SK-N-SH (cell line): ENCODE measurements around the gene ZG16B. TPM values are rescaled to one million over a fixed set of nuclear protein-coding genes. Genes with fewer than 3 reads are reported as not detected.

ENCODE experiments used
- CTCF ChIA-PET: fragments of 300-600, 350-600 bp; formaldehyde crosslinking; extraction: SDS; loops from one replicate; lab custom pipeline; 2021; lab: Yijun Ruan, JAX
- POLR2A ChIA-PET: fragments of 350-600 bp; sonication (Branson Sonifier 250); formaldehyde crosslinking; extraction: SDS; loops from one replicate; lab custom pipeline; 2020; ENCODE audit warnings: antibody characterized with exemption, inconsistent platforms; lab: Yijun Ruan, JAX
- DNase-seq: peaks from one replicate; pipeline ENCODE4 v3.0.0; 2012
- H2AFZ ChIP-seq: fragments of 200-600 bp; sonication (generic); 2 replicates; pipeline ENCODE4 v1.8.1; 2016; ENCODE audit warnings: antibody characterized with exemption, mild to moderate bottlenecking, low read depth
- H3F3A ChIP-seq: fragments of 200-600 bp; sonication (generic); replicated peaks from 2 replicates; pipeline ENCODE3; 2016; ENCODE audit warnings: antibody characterized with exemption, mild to moderate bottlenecking; ENCODE audit not compliant: insufficient read depth
- H3K27ac ChIP-seq, 2 experiments: fragments of 200-500 bp in 1 of 2; fragments of 200-600 bp in 1 of 2; sonication (Bioruptor generic) in 1 of 2; sonication (generic), shearing (Covaris generic) in 1 of 2; 2 replicates each; pipeline versions ENCODE4 v1.5.1 to v1.6.1; 2014 to 2016; ENCODE audit warnings: low read depth in 2 of 2, inconsistent platforms in 1 of 2, low read length in 1 of 2, mild to moderate bottlenecking in 1 of 2, mixed read lengths in 1 of 2
- H3K27me3 ChIP-seq: fragments of 200-600 bp; sonication (generic), shearing (Covaris generic); 2 replicates; pipeline ENCODE4 v1.6.1; 2016; ENCODE audit warnings: mixed run types; ENCODE audit not compliant: insufficient read depth
- H3K36me3 ChIP-seq, 2 experiments: fragments of 200-500 bp in 1 of 2; fragments of 200-600 bp in 1 of 2; sonication (Bioruptor generic) in 1 of 2; sonication (generic) in 1 of 2; replicated peaks in 1 of 2; 2 replicates each; pipeline versions ENCODE3 to v1.5.1; 2014 to 2016; ENCODE audit warnings: low read length in 1 of 2, mild to moderate bottlenecking in 1 of 2; ENCODE audit not compliant: insufficient read depth in 2 of 2, control insufficient read depth in 1 of 2
- H3K4me1 ChIP-seq, 2 experiments: fragments of 200-500 bp in 1 of 2; fragments of 200-600 bp in 1 of 2; sonication (Bioruptor generic) in 1 of 2; sonication (generic), shearing (Covaris generic) in 1 of 2; 2 replicates each; pipeline versions ENCODE4 v1.5.1 to v1.6.1; 2014 to 2016; ENCODE audit warnings: low read depth in 1 of 2, low read length in 1 of 2, mixed run types in 1 of 2; ENCODE audit not compliant: insufficient read depth in 2 of 2, control insufficient read depth in 1 of 2
- H3K4me2 ChIP-seq: fragments of 200-600 bp; sonication (generic), shearing (Covaris generic); 2 replicates; pipeline ENCODE4 v1.6.1; 2017; ENCODE audit warnings: mixed run types
- H3K4me3 ChIP-seq, 2 experiments: fragments of 200-500 bp in 1 of 2; fragments of 200-600 bp in 1 of 2; sonication (Bioruptor generic) in 1 of 2; sonication (generic), shearing (Covaris generic) in 1 of 2; 2 replicates each; pipeline versions ENCODE4 v1.5.1 to v1.8.1; 2014 to 2016; ENCODE audit warnings: low read depth in 2 of 2, inconsistent platforms in 1 of 2, low read length in 1 of 2, mild to moderate bottlenecking in 1 of 2, mixed read lengths in 1 of 2, moderate library complexity in 1 of 2
- H3K79me2 ChIP-seq: fragments of 200-600 bp; sonication (generic); 2 replicates; pipeline ENCODE4 v1.8.1; 2017; ENCODE audit warnings: mild to moderate bottlenecking; ENCODE audit not compliant: insufficient read depth
- H3K9ac ChIP-seq: fragments of 200-600 bp; sonication (generic); 2 replicates; pipeline ENCODE4 v1.6.1; 2017; ENCODE audit warnings: mixed run types
- H3K9me2 ChIP-seq: fragments of 200-600 bp; sonication (generic); 2 replicates; pipeline ENCODE4 v1.6.1; 2017; ENCODE audit warnings: mixed run types
- H3K9me3 ChIP-seq: fragments of 200-600 bp; sonication (generic); 2 replicates; pipeline ENCODE4 v1.6.1; 2017; ENCODE audit warnings: mixed run types, mild to moderate bottlenecking, moderate library complexity
- H4K20me1 ChIP-seq: fragments of 200-600 bp; sonication (generic); 2 replicates; pipeline ENCODE4 v1.6.1; 2017; ENCODE audit warnings: mild to moderate bottlenecking, mixed run types; ENCODE audit not compliant: insufficient read depth
- CTCF ChIP-seq: fragments of 200-600 bp; sonication (generic); IDR thresholded peaks from 2 replicates; pipeline ENCODE4 v1.6.1; 2017; ENCODE audit warnings: antibody characterized with exemption, mild to moderate bottlenecking, moderate library complexity
- ELF1 ChIP-seq: IDR thresholded peaks from 2 replicates; pipeline ENCODE4 v1.4.0; 2012
- EP300 ChIP-seq, 2 experiments: IDR thresholded peaks; 2 replicates each; pipeline versions ENCODE4 v1.4.0 to v1.6.1; 2012; ENCODE audit warnings: borderline replicate concordance in 1 of 2, low read depth in 1 of 2, low read length in 1 of 2
- EZH2phosphoT487 ChIP-seq: fragments of 200-600 bp; sonication (generic); IDR thresholded peaks from 2 replicates; pipeline ENCODE4 v1.6.1; 2017; ENCODE audit warnings: low read depth, mixed run types, mild to moderate bottlenecking, antibody characterized with exemption, moderate library complexity, borderline replicate concordance
- FOXJ3 ChIP-seq: sonication (generic); formaldehyde crosslinking; IDR thresholded peaks from 2 replicates; pipeline ENCODE4 v1.5.1; 2020; ENCODE audit warnings: mild to moderate bottlenecking, missing genetic modification reagents
- GATA2 ChIP-seq: sonication (generic); formaldehyde crosslinking; IDR thresholded peaks from 2 replicates; pipeline ENCODE4 v1.5.0; 2020; ENCODE audit warnings: mild to moderate bottlenecking, missing genetic modification reagents
- JUND ChIP-seq: IDR thresholded peaks from 2 replicates; pipeline ENCODE4 v1.4.0; 2012
- NFIC ChIP-seq: IDR thresholded peaks from 2 replicates; pipeline ENCODE4 v1.4.0; 2012; ENCODE audit warnings: borderline replicate concordance
- NRF1 ChIP-seq: IDR thresholded peaks from 2 replicates; pipeline ENCODE4 v1.6.1; 2012; ENCODE audit warnings: low read depth, mild to moderate bottlenecking, low read length
- PBX3 ChIP-seq: IDR thresholded peaks from 2 replicates; pipeline ENCODE4; 2012
- POLR2AphosphoS5 ChIP-seq: IDR thresholded peaks from 2 replicates; pipeline ENCODE4 v1.6.1; 2012; ENCODE audit warnings: low read depth, low read length
- RCOR1 ChIP-seq: fragments of 150-350 bp; IDR thresholded peaks from 2 replicates; pipeline ENCODE4 v1.6.1; 2017; ENCODE audit warnings: antibody characterized with exemption, low read length
- RFX5 ChIP-seq: IDR thresholded peaks from 2 replicates; pipeline ENCODE4 v1.6.1; 2012; ENCODE audit warnings: mild to moderate bottlenecking, improper control_type of control experiment, low read length
- RXRA ChIP-seq: IDR thresholded peaks from 2 replicates; pipeline ENCODE4 v1.4.0; 2012; ENCODE audit warnings: low read depth, mild to moderate bottlenecking, borderline replicate concordance
- SIN3A ChIP-seq: IDR thresholded peaks from 2 replicates; pipeline ENCODE4 v1.6.1; 2012; ENCODE audit warnings: low read depth, mild to moderate bottlenecking, low read length, moderate library complexity, borderline replicate concordance
- SMC3 ChIP-seq: IDR thresholded peaks from 2 replicates; pipeline ENCODE4 v1.6.1; 2012; ENCODE audit warnings: low read depth, low read length, improper control_type of control experiment
- TCF12 ChIP-seq: IDR thresholded peaks from 2 replicates; pipeline ENCODE4 v1.4.0; 2012
- YY1 ChIP-seq: IDR thresholded peaks from 2 replicates; pipeline ENCODE4 v1.4.0; 2012; ENCODE audit warnings: low read depth, mild to moderate bottlenecking
- WGBS: methylation state at CpG from one replicate; pipeline ENCODE4 v1.1.6; 2017; ENCODE audit warnings: low lambda C conversion rate; 5-methylcytosine and 5-hydroxymethylcytosine counted together
- polyA plus RNA-seq, 3 experiments: library from polyadenylated mRNA; depleted of rRNA; stranded (reverse); fragments of >200 nt; gene quantifications; 2 replicates each; pipeline ENCODE4 v1.2.3, GENCODE V29; 2012

ZG16B gene
- polyA plus RNA-seq, 1 of the 3 experiments (the other 2 are of a cell fraction) = 0.26 TPM

GRCh38 chr16:2835638-2836493 is 5.8 kb downstream of the ZG16B start (continued):
- TF ChIP-seq ELF1 (peak; percentile 44; the same call in 1 of the 2 replicates), GATA2 (no peak), JUND (peak; percentile 85), POLR2AphosphoS5 (peak; percentile 46; the same call in 1 of the 2 replicates), NRF1 (no peak), RXRA (peak; percentile 89; the same call in 1 of the 2 replicates), NFIC (peak; percentile 87), YY1 (no peak), RFX5 (no peak), SIN3A (no peak), FOXJ3 (CRISPR knock-in tag) (no peak), CTCF (no peak)

- Histone ChIP-seq H3K79me2 (no peaks in the 10 kb centered on the region), H3K4me1 (peaks cover 0 to 4% of the 10 kb centered on the region in 2 experiments; a peak in 1 of 4 replicates), H4K20me1 (no peaks in the 10 kb centered on the region), H3K36me3 (no peaks in the 10 kb centered on the region), H3K4me2 (no peak overlapping the region), H3K9me3 (no peaks in the 10 kb centered on the region), H3K9ac (no peak overlapping the region), H3K9me2 (no peaks in the 10 kb centered on the region), H3F3A (peaks cover 9% of the 10 kb centered on the region), H3K27me3 (no peaks in the 10 kb centered on the region; the same call in 1 of the 2 replicates), H3K27ac (no peak overlapping the region), H2AFZ (no peak overlapping the region), H3K4me3 (no peak overlapping the region)
- WGBS = 80% methylated on average over 11 of the region's 13 CpGs
- no peak for DNase-seq
- POLR2A ChIA-PET = no interaction called here
- CTCF ChIA-PET = no interaction called here
- TF ChIP-seq GATA2 (no peak), RCOR1 (no peak), YY1 (no peak), SMC3 (no peak), PBX3 (no peak), TCF12 (no peak), EZH2phosphoT487 (no peak), EP300 (IDR thresholded peaks at IDR 0.05; ENCODE audit: borderline replicate concordance in 1 of 2, low read depth in 1 of 2, low read length in 1 of 2) (no peak), ELF1 (no peak)
These were observed 6.8 kb downstream of the ZG16B start for GRCh38 chr16:2836646-2837508.
